ENCODE results near the gene ALDH4A1. TPM values are rescaled to one million over a fixed set of nuclear protein-coding genes. Genes with fewer than 3 reads are reported as not detected.

The ALDH4A1 gene
- total RNA-seq, 3 donors from 2014 or later, result 15.7 to 81.0 (median 23.7) TPM

DNA sequence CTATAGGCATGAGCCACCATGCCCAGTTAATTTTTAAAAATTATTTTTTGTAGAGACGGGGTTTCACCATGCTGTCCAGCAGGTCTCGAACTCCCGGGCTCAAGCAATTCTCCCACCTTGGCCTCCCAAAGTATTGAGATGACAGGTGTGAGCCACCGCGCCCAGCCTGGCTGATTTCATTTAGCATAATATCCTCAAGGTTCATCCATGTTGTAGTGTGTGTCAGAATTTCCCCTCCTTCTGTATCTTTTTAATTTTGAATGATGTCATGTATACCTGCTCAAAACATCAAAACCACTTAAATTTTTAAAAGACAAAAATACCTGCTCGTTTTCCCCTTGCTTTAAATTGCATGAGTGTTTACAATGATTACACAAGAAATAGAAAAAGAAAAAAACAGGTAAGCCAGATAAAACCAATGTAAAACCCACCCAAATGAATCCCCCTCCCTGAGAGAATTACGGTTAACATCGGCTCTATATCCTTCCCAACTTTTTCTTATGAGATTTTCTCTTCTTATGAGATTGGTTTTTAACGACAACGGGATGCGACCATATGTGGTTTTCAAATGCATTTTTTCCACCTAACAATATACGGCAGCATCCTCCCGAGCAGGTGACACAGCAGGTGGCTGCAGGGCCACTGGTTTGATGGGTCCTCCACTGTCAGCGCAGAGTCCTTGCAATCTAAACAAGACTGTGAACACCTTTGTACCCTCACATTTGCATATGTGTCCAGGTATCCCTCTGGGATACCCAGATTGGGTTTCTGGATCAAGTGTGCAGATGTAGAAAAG is 32.0 kb upstream of the ALDH4A1 start:
- H3K27ac ChIP-seq, result no peak overlapping the region
- no peaks in the 10 kb centered on the region for H3K27me3 ChIP-seq
- H3K36me3 ChIP-seq, result no peaks in the 10 kb centered on the region
- H3K4me3 ChIP-seq, result no peak overlapping the region
- TF ChIP-seq POLR2A (IDR thresholded peaks at IDR 0.05) (no peak), POLR2AphosphoS5 (IDR thresholded peaks at IDR 0.05) (no peak)
- TF ChIP-seq, protein P1, sequence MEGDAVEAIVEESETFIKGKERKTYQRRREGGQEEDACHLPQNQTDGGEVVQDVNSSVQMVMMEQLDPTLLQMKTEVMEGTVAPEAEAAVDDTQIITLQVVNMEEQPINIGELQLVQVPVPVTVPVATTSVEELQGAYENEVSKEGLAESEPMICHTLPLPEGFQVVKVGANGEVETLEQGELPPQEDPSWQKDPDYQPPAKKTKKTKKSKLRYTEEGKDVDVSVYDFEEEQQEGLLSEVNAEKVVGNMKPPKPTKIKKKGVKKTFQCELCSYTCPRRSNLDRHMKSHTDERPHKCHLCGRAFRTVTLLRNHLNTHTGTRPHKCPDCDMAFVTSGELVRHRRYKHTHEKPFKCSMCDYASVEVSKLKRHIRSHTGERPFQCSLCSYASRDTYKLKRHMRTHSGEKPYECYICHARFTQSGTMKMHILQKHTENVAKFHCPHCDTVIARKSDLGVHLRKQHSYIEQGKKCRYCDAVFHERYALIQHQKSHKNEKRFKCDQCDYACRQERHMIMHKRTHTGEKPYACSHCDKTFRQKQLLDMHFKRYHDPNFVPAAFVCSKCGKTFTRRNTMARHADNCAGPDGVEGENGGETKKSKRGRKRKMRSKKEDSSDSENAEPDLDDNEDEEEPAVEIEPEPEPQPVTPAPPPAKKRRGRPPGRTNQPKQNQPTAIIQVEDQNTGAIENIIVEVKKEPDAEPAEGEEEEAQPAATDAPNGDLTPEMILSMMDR (IDR thresholded peaks at IDR 0.05), result no peak
- intact Hi-C loops (cut with DNase I; ENCODE audit: low total_unique reads), result no loop called here
- no peaks in the 10 kb centered on the region for H3K9me3 ChIP-seq
- peaks cover 0 to 11% of the 10 kb centered on the region in 2 donors for H3K4me1 ChIP-seq
- DNase-seq (ENCODE audit: low spot score in 2 of 2), result no peak

DNA sequence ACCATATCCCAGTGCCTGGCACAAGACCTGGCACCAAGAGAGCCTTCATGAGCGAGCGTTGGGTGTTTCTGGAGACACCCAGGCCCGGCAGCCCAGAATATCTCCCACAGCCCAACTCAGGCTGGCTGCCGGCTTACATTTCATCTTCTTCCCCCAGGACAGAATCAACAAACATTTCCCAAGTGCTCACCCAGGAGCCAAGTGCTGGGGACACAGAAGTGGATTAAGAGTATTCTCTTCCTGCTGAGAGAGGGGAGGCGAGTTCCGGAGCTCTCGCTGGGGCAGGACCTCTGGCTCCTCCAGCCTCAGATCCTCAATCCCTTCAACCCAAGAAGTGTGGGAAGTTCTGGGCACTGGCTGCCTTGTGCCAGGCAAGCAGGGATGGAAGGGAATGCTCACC is 30.5 kb upstream of the ALDH4A1 start:
- H3K4me1 ChIP-seq, result peaks cover 9 to 11% of the 10 kb centered on the region in 2 donors
- H3K27me3 ChIP-seq, result no peaks in the 10 kb centered on the region
- TF ChIP-seq POLR2A (IDR thresholded peaks at IDR 0.05) (no peak), POLR2AphosphoS5 (IDR thresholded peaks at IDR 0.05) (no peak)
- TF ChIP-seq, protein P1 (IDR thresholded peaks at IDR 0.05), result no peak
- H3K9me3 ChIP-seq, result no peaks in the 10 kb centered on the region
- peak overlapping the region in 1 of 3 donors; percentile 22 for H3K4me3 ChIP-seq
- H3K27ac ChIP-seq, result peak overlapping the region; percentile 41 to 83
- intact Hi-C loops (cut with DNase I; ENCODE audit: low total_unique reads), result no loop called here
- no peak for DNase-seq (ENCODE audit: low spot score in 2 of 2)
- H3K36me3 ChIP-seq, result no peaks in the 10 kb centered on the region

DNA sequence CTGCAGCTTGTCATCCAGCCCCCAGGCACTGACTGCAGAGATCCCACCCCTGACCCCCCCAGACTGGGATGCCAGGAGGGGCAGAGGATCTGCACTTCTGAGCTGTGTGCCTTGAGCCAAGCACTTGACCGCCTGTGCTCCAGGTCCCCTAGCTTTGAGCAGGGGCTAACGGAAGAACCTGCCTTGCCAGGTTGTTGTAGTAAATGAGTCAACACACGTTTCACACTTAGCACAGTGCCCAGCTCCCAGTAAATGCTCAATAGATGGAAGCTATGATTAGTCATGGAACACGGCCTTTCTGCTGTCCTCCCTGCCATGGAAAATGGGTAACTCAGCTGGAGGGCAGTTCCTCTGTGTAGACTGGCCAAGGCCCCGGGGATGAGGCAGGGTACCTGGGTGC is 30.0 kb upstream of the ALDH4A1 start:
- Histone ChIP-seq H3K36me3 (no peaks in the 10 kb centered on the region), H3K4me1 (peaks cover 13% of the 10 kb centered on the region in 2 donors), H3K27me3 (no peaks in the 10 kb centered on the region), H3K9me3 (no peaks in the 10 kb centered on the region), H3K4me3 (peak overlapping the region in 1 of 3 donors; percentile 22), H3K27ac (peak overlapping the region; percentile 41 to 83)
- DNase-seq (ENCODE audit: low spot score in 2 of 2), result no peak
- TF ChIP-seq POLR2AphosphoS5 (IDR thresholded peaks at IDR 0.05) (no peak), POLR2A (IDR thresholded peaks at IDR 0.05) (no peak)
- TF ChIP-seq, protein P1 (IDR thresholded peaks at IDR 0.05), result no peak
- intact Hi-C loops (cut with DNase I; ENCODE audit: low total_unique reads), result no loop called here

DNA sequence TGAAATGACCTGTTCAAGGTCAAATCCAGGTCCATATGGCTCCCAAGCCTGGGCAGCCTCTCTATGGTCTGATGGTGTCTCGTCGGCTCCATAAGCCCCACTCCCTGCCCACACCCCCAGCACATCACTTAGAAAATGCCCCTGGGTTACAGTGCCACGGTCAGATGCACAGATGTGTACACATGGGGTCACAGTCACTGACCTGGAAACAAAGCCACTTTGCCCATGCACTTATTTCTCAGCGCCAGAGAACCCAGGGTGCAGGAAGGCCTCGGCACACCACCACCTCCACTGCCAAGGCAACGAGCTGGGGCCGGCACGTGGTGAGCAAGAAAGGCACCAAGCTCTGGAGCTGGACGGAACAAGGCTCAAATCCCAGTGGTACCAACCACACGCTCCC is 29.4 kb upstream of the ALDH4A1 start:
- H3K4me1 ChIP-seq, result peaks cover 19 to 20% of the 10 kb centered on the region in 2 donors

DNA sequence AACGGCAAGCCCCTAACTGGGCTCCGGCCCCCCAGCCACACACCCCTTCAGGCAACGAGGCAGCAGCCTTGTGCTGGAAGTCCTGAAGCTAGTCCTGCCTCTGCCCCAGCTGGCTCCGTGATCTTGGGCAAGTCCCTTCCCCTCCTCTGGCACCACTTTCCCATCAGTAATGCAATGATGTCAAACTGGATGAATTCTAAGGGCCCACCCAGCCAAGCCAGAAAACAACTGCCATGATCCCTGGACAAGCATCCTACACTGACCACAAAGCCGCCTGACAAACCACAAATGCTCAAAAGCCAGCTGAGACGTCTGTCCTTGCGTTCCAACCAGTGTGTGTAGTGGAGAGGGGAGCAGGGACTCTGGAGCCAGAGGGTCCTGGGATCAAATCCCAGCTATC is 27.3 kb upstream of the ALDH4A1 start:
- H3K27me3 ChIP-seq, result no peaks in the 10 kb centered on the region
- peaks cover 20 to 23% of the 10 kb centered on the region in 2 donors for H3K4me1 ChIP-seq
- DNase-seq (ENCODE audit: low spot score in 2 of 2), result no peak
- H3K9me3 ChIP-seq, result no peaks in the 10 kb centered on the region
- H3K27ac ChIP-seq, result no peak overlapping the region
- no peaks in the 10 kb centered on the region for H3K36me3 ChIP-seq
- intact Hi-C loops (cut with DNase I; ENCODE audit: low total_unique reads), result loop anchor here (5.0 kb wide), 1 partner anchor 1247 kb away; no protein-coding TSS in a partner anchor
- TF ChIP-seq, protein P1 (IDR thresholded peaks at IDR 0.05), result no peak
- TF ChIP-seq POLR2A (IDR thresholded peaks at IDR 0.05), result no peak
- no peak for TF ChIP-seq POLR2AphosphoS5 (IDR thresholded peaks at IDR 0.05)
- H3K4me3 ChIP-seq, result no peak overlapping the region

More for the DNA sequence above, 29.4 kb upstream of the ALDH4A1 start:
- no peak for DNase-seq (ENCODE audit: low spot score in 2 of 2)
- no peaks in the 10 kb centered on the region for H3K9me3 ChIP-seq
- H3K4me3 ChIP-seq, result no peak overlapping the region
- TF ChIP-seq POLR2AphosphoS5 (IDR thresholded peaks at IDR 0.05) (no peak), POLR2A (IDR thresholded peaks at IDR 0.05) (no peak)
- TF ChIP-seq, protein P1 (IDR thresholded peaks at IDR 0.05), result no peak
- H3K36me3 ChIP-seq, result no peaks in the 10 kb centered on the region
- peak overlapping the region in 1 of 2 donors; percentile 25 for H3K27ac ChIP-seq
- no peaks in the 10 kb centered on the region for H3K27me3 ChIP-seq
- intact Hi-C loops (cut with DNase I; ENCODE audit: low total_unique reads), result no loop called here
